GM23338 (cell line): Measurements from ENCODE around the gene PCSK2. TPM values are rescaled to one million over a fixed set of nuclear protein-coding genes. Genes with fewer than 3 reads are reported as not detected.

Experiments used
- ATAC-seq: fragments of 200-7000 bp; cut with Tn5 transposase; 3 replicates; pipeline ENCODE4 v1.9.1; 2020
- DNase-seq: peaks from one replicate; pipeline ENCODE4 v3.0.0-alpha.2; 2015; ENCODE audit warnings: low spot score
- H2AFZ ChIP-seq: fragments of 200-600 bp; sonication (generic); 2 replicates; pipeline ENCODE4 v1.8.0; 2016; ENCODE audit warnings: antibody characterized with exemption, mild to moderate bottlenecking, moderate library complexity
- H3F3A ChIP-seq: fragments of 200-600 bp; sonication (generic); replicated peaks from 2 replicates; pipeline ENCODE4 v1.8.0; 2017; ENCODE audit warnings: antibody characterized with exemption, mixed run types, low read depth
- H3K27ac ChIP-seq: fragments of 200-600 bp; sonication (generic); 2 replicates; pipeline ENCODE4 v1.6.1; 2016; ENCODE audit warnings: low read depth
- H3K27me3 ChIP-seq: fragments of 200-600 bp; sonication (generic); 2 replicates; pipeline ENCODE4 v1.8.0; 2016; ENCODE audit warnings: mild to moderate bottlenecking, mixed run types, moderate library complexity; ENCODE audit not compliant: insufficient read depth
- H3K36me3 ChIP-seq: fragments of 200-600 bp; sonication (generic); 2 replicates; pipeline ENCODE4 v1.8.0; 2016; ENCODE audit warnings: mild to moderate bottlenecking; ENCODE audit not compliant: insufficient read depth
- H3K4me1 ChIP-seq: fragments of 200-600 bp; sonication (generic); 2 replicates; pipeline ENCODE4 v1.8.0; 2016; ENCODE audit warnings: mild to moderate bottlenecking, moderate library complexity; ENCODE audit not compliant: insufficient read depth
- H3K4me2 ChIP-seq: fragments of 200-600 bp; sonication (generic); 2 replicates; pipeline ENCODE4 v1.7.1; 2017; ENCODE audit warnings: mixed run types
- H3K4me3 ChIP-seq: fragments of 200-600 bp; sonication (generic); 2 replicates; pipeline ENCODE4 v1.6.1; 2016; ENCODE audit warnings: mixed run types
- H3K79me2 ChIP-seq: fragments of 200-600 bp; sonication (generic); replicated peaks from 2 replicates; pipeline ENCODE4 v1.8.0; 2017; ENCODE audit warnings: mild to moderate bottlenecking; ENCODE audit not compliant: insufficient read depth
- H3K9me2 ChIP-seq: fragments of 200-600 bp; sonication (generic); 2 replicates; pipeline ENCODE4 v1.8.0; 2017; ENCODE audit not compliant: insufficient read depth
- H4K20me1 ChIP-seq: fragments of 200-600 bp; sonication (generic); replicated peaks from 2 replicates; pipeline ENCODE4 v1.8.0; 2017; ENCODE audit warnings: mild to moderate bottlenecking; ENCODE audit not compliant: insufficient read depth
- H3K27ac Mint-ChIP-seq: 2 replicates; pipeline ENCODE4 v1.8.0; 2020; ENCODE audit warnings: inconsistent platforms, mild to moderate bottlenecking, moderate library complexity, mixed read lengths
- H3K27me3 Mint-ChIP-seq: 3 replicates; pipeline ENCODE4 v1.8.0; 2022; ENCODE audit warnings: low read depth, mild to moderate bottlenecking, moderate library complexity, mixed read lengths, inconsistent platforms; ENCODE audit not compliant: insufficient read depth, poor library complexity
- H3K36me3 Mint-ChIP-seq: 3 replicates; pipeline ENCODE4 v1.8.0; 2021; ENCODE audit warnings: low read depth, mild to moderate bottlenecking, inconsistent platforms, moderate library complexity, mixed read lengths
- H3K4me1 Mint-ChIP-seq: 3 replicates; pipeline ENCODE4 v1.8.0; 2020; ENCODE audit warnings: mild to moderate bottlenecking, inconsistent platforms, mixed read lengths
- H3K4me3 Mint-ChIP-seq: 3 replicates; pipeline ENCODE4 v1.8.0; 2021; ENCODE audit warnings: moderate library complexity, mild to moderate bottlenecking, inconsistent platforms, mixed read lengths
- H3K9me3 Mint-ChIP-seq: 3 replicates; pipeline ENCODE4 v1.8.0; 2020; ENCODE audit warnings: moderate library complexity, mild to moderate bottlenecking, inconsistent platforms, mixed read lengths
- CREB1 ChIP-seq: fragments of 250-450 bp; sonication (Bioruptor Pico); IDR thresholded peaks from 2 replicates; pipeline ENCODE4 v1.5.0; 2020; ENCODE audit warnings: low read depth, mild to moderate bottlenecking, moderate library complexity
- CTCF ChIP-seq, 2 experiments: fragments of 200-600 bp in 1 of 2; sonication (generic) in 1 of 2; conservative IDR thresholded peaks; 2 replicates each; pipeline versions ENCODE4 v1.5.1 to v1.6.1; 2016 to 2017; ENCODE audit warnings: antibody characterized with exemption in 2 of 2, low read depth in 2 of 2, mild to moderate bottlenecking in 2 of 2, moderate library complexity in 1 of 2
- ETS1 ChIP-seq: IDR thresholded peaks from 2 replicates; pipeline ENCODE4 v1.6.1; 2016; ENCODE audit warnings: antibody characterized with exemption
- EZH2 ChIP-seq: fragments of 200-600 bp; sonication (generic); IDR thresholded peaks from one replicate; pipeline ENCODE4 v1.8.0; 2017; ENCODE audit warnings: antibody characterized with exemption, mild to moderate bottlenecking, low read depth; ENCODE audit not compliant: unreplicated experiment
- EZH2phosphoT487 ChIP-seq: fragments of 200-600 bp; sonication (generic); IDR thresholded peaks from one replicate; pipeline ENCODE4 v1.8.1; 2018; ENCODE audit warnings: antibody characterized with exemption; ENCODE audit not compliant: unreplicated experiment
- JUNB ChIP-seq: IDR thresholded peaks from one replicate; pipeline ENCODE4 v1.6.1; 2016; ENCODE audit warnings: antibody characterized with exemption; ENCODE audit not compliant: unreplicated experiment
- NANOG ChIP-seq: IDR thresholded peaks from 2 replicates; pipeline ENCODE4 v1.6.1; 2016; ENCODE audit warnings: antibody characterized with exemption, borderline replicate concordance
- POLR2AphosphoS5 ChIP-seq: IDR thresholded peaks from 2 replicates; pipeline ENCODE4 v1.6.1; 2016; ENCODE audit warnings: antibody characterized with exemption, low read depth
- REST ChIP-seq: IDR thresholded peaks from one replicate; pipeline ENCODE4 v1.6.1; 2018; ENCODE audit warnings: antibody characterized with exemption; ENCODE audit not compliant: unreplicated experiment
- STAT1 ChIP-seq: IDR thresholded peaks from one replicate; pipeline ENCODE4 v1.6.1; 2016; ENCODE audit warnings: antibody characterized with exemption; ENCODE audit not compliant: unreplicated experiment
- ZNF114 ChIP-seq: fragments of 250-450 bp; sonication (Bioruptor Pico); IDR thresholded peaks from 2 replicates; pipeline ENCODE4 v1.5.0; 2020; ENCODE audit warnings: mild to moderate bottlenecking, moderate library complexity
- ZNF331 ChIP-seq: fragments of 250-450 bp; sonication (Bioruptor Pico); IDR thresholded peaks from 2 replicates; pipeline ENCODE4 v1.5.0; 2020; ENCODE audit warnings: low read depth, mild to moderate bottlenecking, moderate library complexity
- polyA plus RNA-seq: library from polyadenylated mRNA; unstranded; fragments of >200 nt; fragmentation: Nextera tagmentation; extraction: Ambion mirVana; gene quantifications from 2 replicates; pipeline ENCODE4 v1.2.1, GENCODE V29; 2016
- total RNA-seq: library from RNA; depleted of rRNA; stranded (reverse); fragments of >200 nt; shearing (Covaris generic); gene quantifications from 2 replicates; pipeline ENCODE4 v1.2.3, GENCODE V29; 2014
- TF ChIP-seq, protein P1 (sequence below): fragments of 250-450 bp; sonication (Bioruptor Pico); IDR thresholded peaks from 2 replicates; pipeline ENCODE4 v1.5.0; 2020; ENCODE audit warnings: mild to moderate bottlenecking, moderate library complexity

PCSK2 gene
- total and polyA plus RNA-seq, 2 experiments from 2014 or later = 0.37 to 1.1 TPM

DNA sequence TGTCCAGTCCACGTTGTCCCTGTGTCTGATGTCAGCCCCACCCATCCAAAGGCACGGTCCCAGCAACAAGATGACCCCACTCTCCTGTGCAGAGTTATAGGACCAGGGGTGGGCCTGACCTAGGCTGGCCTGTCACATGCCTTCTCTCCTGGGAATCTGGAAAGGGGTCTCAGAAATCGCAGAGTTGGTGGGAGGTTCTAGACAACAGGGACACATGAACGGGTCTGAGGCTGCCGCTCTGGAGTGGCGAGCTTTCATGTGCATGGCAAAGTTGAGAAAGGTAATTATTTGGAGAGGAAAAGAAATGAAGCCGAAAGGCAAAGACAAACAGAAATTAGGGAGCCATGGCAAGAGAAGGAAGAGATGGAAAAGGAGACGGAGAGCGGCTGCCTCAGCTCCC lies 274.9 kb downstream of the PCSK2 start:
- H3K4me3 ChIP-seq = no peak overlapping the region
- ATAC-seq (no peak), DNase-seq (no peak)
- 0 out of 2 replicates have a peak, but pooled peaks cover 4% of the 10 kb centered on the region for H3K27me3 ChIP-seq
- H3F3A ChIP-seq = no peaks in the 10 kb centered on the region
- Mint-ChIP-seq H3K27ac (no peak overlapping the region), H3K4me3 (no peak overlapping the region), H3K9me3 (no peaks in the 10 kb centered on the region), H3K4me1 (peaks cover 17% of the 10 kb centered on the region), H3K36me3 (no peaks in the 10 kb centered on the region), H3K27me3 (peaks cover 18% of the 10 kb centered on the region)
- H3K36me3 ChIP-seq = no peaks in the 10 kb centered on the region
- TF ChIP-seq EZH2 (no peak), ZNF331 (no peak), CTCF (conservative IDR thresholded peaks at IDR 0.05; ENCODE audit: low read depth in 2 of 2) (no peak), CREB1 (CRISPR knock-in tag) (no peak), REST (no peak), ETS1 (no peak), POLR2AphosphoS5 (no peak), JUNB (no peak), EZH2phosphoT487 (no peak), NANOG (no peak), STAT1 (no peak), ZNF114 (no peak)
- TF ChIP-seq, protein P1, sequence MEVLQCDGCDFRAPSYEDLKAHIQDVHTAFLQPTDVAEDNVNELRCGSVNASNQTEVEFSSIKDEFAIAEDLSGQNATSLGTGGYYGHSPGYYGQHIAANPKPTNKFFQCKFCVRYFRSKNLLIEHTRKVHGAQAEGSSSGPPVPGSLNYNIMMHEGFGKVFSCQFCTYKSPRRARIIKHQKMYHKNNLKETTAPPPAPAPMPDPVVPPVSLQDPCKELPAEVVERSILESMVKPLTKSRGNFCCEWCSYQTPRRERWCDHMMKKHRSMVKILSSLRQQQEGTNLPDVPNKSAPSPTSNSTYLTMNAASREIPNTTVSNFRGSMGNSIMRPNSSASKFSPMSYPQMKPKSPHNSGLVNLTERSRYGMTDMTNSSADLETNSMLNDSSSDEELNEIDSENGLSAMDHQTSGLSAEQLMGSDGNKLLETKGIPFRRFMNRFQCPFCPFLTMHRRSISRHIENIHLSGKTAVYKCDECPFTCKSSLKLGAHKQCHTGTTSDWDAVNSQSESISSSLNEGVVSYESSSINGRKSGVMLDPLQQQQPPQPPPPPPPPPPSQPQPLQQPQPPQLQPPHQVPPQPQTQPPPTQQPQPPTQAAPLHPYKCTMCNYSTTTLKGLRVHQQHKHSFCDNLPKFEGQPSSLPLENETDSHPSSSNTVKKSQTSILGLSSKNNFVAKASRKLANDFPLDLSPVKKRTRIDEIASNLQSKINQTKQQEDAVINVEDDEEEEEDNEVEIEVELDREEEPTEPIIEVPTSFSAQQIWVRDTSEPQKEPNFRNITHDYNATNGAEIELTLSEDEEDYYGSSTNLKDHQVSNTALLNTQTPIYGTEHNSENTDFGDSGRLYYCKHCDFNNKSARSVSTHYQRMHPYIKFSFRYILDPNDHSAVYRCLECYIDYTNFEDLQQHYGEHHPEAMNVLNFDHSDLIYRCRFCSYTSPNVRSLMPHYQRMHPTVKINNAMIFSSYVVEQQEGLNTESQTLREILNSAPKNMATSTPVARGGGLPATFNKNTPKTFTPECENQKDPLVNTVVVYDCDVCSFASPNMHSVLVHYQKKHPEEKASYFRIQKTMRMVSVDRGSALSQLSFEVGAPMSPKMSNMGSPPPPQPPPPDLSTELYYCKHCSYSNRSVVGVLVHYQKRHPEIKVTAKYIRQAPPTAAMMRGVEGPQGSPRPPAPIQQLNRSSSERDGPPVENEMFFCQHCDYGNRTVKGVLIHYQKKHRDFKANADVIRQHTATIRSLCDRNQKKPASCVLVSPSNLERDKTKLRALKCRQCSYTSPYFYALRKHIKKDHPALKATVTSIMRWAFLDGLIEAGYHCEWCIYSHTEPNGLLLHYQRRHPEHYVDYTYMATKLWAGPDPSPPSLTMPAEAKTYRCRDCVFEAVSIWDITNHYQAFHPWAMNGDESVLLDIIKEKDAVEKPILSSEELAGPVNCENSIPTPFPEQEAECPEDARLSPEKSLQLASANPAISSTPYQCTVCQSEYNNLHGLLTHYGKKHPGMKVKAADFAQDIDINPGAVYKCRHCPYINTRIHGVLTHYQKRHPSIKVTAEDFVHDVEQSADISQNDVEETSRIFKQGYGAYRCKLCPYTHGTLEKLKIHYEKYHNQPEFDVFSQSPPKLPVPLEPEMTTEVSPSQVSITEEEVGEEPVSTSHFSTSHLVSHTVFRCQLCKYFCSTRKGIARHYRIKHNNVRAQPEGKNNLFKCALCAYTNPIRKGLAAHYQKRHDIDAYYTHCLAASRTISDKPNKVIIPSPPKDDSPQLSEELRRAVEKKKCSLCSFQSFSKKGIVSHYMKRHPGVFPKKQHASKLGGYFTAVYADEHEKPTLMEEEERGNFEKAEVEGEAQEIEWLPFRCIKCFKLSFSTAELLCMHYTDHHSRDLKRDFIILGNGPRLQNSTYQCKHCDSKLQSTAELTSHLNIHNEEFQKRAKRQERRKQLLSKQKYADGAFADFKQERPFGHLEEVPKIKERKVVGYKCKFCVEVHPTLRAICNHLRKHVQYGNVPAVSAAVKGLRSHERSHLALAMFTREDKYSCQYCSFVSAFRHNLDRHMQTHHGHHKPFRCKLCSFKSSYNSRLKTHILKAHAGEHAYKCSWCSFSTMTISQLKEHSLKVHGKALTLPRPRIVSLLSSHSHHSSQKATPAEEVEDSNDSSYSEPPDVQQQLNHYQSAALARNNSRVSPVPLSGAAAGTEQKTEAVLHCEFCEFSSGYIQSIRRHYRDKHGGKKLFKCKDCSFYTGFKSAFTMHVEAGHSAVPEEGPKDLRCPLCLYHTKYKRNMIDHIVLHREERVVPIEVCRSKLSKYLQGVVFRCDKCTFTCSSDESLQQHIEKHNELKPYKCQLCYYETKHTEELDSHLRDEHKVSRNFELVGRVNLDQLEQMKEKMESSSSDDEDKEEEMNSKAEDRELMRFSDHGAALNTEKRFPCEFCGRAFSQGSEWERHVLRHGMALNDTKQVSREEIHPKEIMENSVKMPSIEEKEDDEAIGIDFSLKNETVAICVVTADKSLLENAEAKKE (CRISPR knock-in tag) = no peak
- no peaks in the 10 kb centered on the region for H3K79me2 ChIP-seq
- no peak overlapping the region for H3K4me2 ChIP-seq
- no peak overlapping the region for H3K27ac ChIP-seq
- H3K9me2 ChIP-seq = no peaks in the 10 kb centered on the region
- no peaks in the 10 kb centered on the region for H3K4me1 ChIP-seq
- no peak overlapping the region for H2AFZ ChIP-seq
- no peaks in the 10 kb centered on the region for H4K20me1 ChIP-seq
